ENCODE data around the gene AHNAK.
"Not testable (repeated sequence)": the region's sequence is repeated elsewhere in the genome, so short reads cannot be mapped to it uniquely, and the experiment has no call there.

Gene AHNAK

GRCh38 chr11:62401811-62402210 is 144.8 kb downstream of the AHNAK start:
- no peak for DNase-seq (ENCODE audit: low spot score)

- no peak for DNase-seq (ENCODE audit: low spot score)
Measured at GRCh38 chr11:62401356-62401755, 145.2 kb downstream of the AHNAK start.

- no peak for DNase-seq (ENCODE audit: low spot score)
Measured at GRCh38 chr11:62400760-62401159, 145.8 kb downstream of the AHNAK start.

GRCh38 chr11:62400281-62400680 is 146.3 kb downstream of the AHNAK start:
- no peak for DNase-seq (ENCODE audit: low spot score)

- no peak for DNase-seq (ENCODE audit: low spot score)
Measured at GRCh38 chr11:62399878-62400266, 146.7 kb downstream of the AHNAK start.

GRCh38 chr11:62399172-62399877 is 147.3 kb downstream of the AHNAK start:
- DNase-seq (ENCODE audit: low spot score), result no peak

GRCh38 chr11:62398011-62398994 is 148.3 kb downstream of the AHNAK start:
- no peak for DNase-seq (ENCODE audit: low spot score)

GRCh38 chr11:62395885-62396551 is 150.6 kb downstream of the AHNAK start:
- DNase-seq (ENCODE audit: low spot score), result no peak

- DNase-seq (ENCODE audit: low spot score), result peak; percentile 90
Measured at GRCh38 chr11:62394825-62395538, 151.6 kb downstream of the AHNAK start.

GRCh38 chr11:62393735-62394134 is 152.9 kb downstream of the AHNAK start:
- no peak for DNase-seq (ENCODE audit: low spot score)

- DNase-seq (ENCODE audit: low spot score), result no peak
Measured at GRCh38 chr11:62393061-62393611, 153.5 kb downstream of the AHNAK start.

GRCh38 chr11:62392506-62392905 is 154.1 kb downstream of the AHNAK start:
- no peak for DNase-seq (ENCODE audit: low spot score)

- no peak for DNase-seq (ENCODE audit: low spot score)
Measured at GRCh38 chr11:62391642-62392425, 154.8 kb downstream of the AHNAK start.

- no peak for DNase-seq (ENCODE audit: low spot score)
Measured at GRCh38 chr11:62390722-62391121, 155.9 kb downstream of the AHNAK start.

- no peak for DNase-seq (ENCODE audit: low spot score)
Measured at GRCh38 chr11:62390237-62390636, 156.4 kb downstream of the AHNAK start.

- DNase-seq (ENCODE audit: low spot score), result no peak
Measured at GRCh38 chr11:62388999-62389398, 157.6 kb downstream of the AHNAK start.

- no peak for DNase-seq (ENCODE audit: low spot score)
Measured at GRCh38 chr11:62387381-62387780, 159.2 kb downstream of the AHNAK start.

GRCh38 chr11:62386083-62386482 is 160.5 kb downstream of the AHNAK start:
- not testable (repeated sequence) for DNase-seq (ENCODE audit: low spot score)

GRCh38 chr11:62383822-62384221 is 162.8 kb downstream of the AHNAK start:
- no peak for DNase-seq (ENCODE audit: low spot score)

Measured in kidney capillary endothelial cell (primary cell).